Measurements from ENCODE around the gene C5orf58.

Gene C5orf58

DNA sequence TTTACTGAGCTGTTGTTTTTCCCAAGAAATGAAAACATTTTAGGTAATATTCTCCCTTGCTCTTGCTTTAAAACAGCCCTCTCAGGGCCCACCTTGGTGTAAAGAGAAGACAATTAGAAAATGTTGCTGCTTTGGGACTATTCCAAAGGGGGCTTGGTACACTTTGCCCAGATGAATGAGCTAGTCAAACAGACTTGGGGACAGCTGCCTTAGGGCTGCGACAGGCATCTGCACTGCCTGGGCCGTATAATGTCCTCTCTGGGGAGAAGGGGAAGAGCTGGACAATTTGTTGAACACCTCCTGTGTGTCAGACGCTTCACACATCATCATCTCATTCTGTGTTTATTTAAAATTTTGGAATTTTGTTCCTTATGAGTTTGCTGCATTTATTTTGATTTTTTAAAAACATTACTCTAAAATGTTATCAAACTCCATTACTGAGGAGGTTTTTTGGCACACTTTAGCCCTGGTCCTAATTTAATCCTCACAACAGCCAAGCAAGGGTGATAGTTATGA is 28.8 kb downstream of the C5orf58 start:
- DNase-seq: no peak

DNA sequence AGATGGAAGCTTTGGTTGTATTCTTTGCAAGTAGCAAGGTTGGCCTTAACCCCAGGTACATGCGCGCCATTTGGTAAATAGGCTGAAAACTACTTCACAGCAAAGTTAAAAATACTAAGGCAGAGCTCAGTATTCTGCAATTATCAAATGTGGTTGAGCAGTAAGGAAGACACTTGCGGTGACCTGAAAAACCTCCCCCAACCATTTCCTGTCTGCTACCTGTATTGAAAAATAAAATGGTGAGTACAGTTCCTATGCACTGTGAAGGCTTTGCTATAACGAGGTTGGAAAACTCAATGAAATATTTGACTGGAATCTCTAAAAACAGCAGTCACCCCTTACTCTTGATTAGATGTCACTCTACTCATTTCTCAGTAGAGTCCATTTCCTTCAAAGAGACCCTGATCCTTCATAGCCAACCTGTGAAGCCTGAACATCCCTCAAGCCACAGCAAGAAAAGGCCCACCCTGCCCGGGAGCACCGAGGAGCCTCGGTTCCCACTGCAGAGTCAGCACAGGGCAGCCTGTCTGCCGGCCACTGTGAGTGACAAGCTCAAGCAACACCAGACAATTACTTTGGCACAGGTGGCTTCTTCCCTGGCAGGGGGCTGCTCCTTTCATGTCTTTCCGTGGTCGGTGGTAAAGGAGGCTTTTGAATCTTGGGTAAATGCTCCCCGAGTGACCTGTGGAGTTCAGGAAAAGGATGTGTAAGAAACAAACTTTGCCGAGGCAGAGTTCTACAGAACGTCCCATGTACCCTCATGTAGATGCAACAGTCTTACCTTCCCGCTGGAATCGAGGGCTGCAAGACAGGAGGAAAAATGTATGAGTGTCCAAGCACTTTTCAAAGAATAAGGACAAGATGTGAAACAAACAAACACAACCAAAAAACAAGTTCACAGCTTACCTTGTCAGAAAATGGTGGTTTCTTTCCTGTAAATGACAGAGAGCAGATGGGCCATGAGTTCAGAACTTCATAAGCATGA is 29.6 kb downstream of the C5orf58 start:
- no peak for DNase-seq

DNA sequence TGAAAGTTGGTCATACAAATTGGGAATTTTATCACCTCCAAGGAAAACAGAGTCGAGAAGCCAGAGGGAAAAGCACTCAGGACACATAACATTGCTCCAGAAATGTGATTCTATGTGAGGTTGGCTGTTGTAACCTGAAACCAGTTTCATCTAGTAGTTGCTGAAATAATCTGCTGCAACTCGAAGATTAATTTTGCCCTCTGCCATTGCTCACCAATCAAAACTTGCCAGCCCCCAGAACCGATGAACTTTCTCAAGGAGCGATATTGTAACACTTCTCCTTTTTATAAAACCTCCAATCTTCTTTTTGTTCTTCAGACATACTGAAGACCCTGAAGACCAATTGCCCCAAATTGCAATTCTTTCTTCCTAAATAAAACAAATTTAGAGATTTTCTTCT is 31.1 kb downstream of the C5orf58 start:
- DNase-seq: no peak

GRCh38 chr5:170265522-170265921 is 32.7 kb downstream of the C5orf58 start:
- DNase-seq: no peak

DNA sequence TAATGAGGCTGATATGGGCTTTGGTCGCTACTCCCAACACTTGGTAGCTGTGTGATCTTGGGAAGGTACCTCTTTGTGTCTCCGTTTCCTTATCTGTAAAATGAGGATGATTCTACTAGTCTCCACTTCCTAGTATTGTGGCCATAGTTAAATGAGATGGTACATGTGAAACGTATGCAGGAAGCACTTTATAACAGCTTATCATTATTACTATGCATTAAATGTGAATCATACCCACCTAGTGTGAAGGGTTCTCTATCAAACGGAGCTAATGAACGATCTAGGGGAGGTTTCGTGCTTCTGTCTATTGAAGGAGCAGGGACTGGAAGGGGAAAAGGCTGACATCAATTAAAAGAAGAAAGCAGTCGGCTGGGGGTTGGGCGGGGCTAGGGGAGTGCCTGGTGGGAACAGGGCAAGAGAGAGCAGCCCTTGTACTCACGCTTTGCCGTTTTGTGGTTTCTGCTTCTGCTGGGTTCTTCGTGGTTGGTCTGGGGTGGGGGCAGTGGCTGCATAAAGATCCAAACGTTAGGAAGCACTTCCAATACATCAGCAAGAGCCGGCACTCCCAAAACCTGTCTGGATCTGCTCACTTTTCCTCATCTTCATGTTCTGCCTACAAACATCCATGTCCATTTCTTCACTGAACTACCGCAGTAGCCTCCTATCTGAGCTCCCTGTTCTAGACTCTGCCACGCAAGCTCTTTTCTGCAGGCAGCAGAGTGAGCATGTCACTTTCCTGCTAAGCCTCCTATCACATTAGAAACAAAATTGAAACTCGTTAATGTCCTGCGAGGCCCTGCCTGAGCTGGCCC is 34.0 kb downstream of the C5orf58 start:
- DNase-seq: no peak

GRCh38 chr5:170267431-170268152 is 34.8 kb downstream of the C5orf58 start:
- peak; percentile 28 for DNase-seq

- DNase-seq: no peak
Observed at GRCh38 chr5:170268153-170268689, 35.4 kb downstream of the C5orf58 start.

GRCh38 chr5:170268884-170269283 is 36.1 kb downstream of the C5orf58 start:
- DNase-seq: no peak

DNA sequence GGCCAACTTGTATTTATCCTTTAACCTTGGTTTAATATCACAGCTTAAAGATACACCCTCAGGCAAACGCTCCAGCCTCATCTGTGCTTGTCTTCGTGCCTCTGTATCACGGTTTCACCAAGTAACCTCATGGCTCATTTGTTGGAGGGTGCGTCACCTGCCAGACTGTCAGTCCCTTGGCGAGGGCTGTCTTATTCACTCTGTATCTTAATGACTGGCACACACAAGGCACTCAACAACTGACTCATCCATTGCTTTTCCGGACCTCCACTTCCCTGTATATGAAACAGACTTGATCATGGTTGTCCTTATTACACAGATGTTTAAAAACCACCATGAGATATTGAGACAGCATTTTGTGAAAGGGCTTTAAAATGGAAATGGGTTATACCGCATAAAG is 36.8 kb downstream of the C5orf58 start:
- no peak for DNase-seq

DNA sequence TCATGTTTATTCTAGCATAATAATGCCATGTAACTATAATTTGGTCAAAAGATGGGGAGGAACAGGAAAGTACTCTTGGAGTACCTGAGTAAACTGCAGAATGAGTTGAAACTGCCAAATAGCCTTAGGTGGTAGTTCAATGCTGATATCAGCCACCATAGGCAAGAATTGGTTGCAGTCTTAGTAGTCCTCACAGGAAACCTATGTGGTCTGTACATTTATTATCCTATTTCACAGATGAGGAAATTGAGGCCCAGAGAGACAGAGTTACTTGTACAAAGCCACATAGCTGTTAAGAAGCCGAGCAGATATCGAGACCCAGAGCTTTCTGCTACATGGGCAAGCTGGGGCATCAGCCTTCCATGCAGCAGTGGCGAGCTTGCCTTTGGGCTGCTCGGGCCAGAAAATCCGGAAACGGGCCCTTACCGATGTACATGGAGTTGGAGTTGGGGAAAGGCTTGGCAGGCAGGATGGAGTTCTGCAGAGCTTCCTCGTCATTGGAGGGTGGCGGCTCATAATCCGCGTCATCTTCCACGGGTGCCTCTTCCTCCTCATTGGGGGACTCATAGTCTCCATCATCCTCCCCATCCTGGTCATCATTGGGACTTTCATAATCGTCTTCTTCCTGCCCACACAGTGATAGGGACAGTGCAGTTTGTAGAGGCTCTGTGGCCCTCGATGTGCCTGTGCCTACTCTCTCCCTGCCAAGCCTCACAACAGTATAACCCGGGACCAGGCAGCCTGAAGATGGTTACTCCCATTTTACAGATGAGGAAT is 37.7 kb downstream of the C5orf58 start:
- DNase-seq: no peak

- no peak for DNase-seq
Observed at GRCh38 chr5:170273968-170274710, 41.4 kb downstream of the C5orf58 start.

DNA sequence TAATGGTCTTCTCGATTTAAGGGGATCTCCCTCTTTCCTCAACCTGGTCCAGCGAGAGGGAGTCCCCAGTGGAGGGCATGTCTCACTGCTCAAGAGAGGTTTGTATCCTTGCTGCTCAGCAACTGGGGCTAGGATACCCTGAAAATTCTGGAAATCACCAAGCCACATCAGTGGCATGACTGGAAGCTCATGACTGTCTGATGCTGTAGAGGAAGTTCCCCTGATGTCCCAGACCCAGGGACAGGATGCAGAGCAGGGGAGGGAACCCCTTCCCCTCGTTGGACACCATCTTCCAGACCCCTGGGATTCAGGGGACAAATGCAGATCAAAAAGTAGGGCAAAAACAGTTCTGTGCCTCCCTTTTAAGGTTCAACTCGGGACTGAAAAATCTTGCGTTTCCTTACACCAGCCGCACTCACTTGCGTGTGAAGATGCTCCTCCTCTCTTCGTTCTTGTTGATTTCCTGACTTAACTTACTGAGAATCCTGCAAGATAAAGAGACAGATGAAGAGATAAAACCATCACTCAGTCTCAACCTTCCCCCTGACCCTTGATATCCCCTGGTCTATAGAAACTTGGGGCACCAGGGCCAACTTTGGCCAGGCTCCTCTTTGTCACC is 42.7 kb downstream of the C5orf58 start:
- DNase-seq: no peak

GRCh38 chr5:170276140-170276539 is 43.4 kb downstream of the C5orf58 start:
- DNase-seq: no peak

GRCh38 chr5:170277867-170278281 is 45.1 kb downstream of the C5orf58 start:
- DNase-seq: no peak

- DNase-seq: peak; percentile 97
Observed at GRCh38 chr5:170278611-170279458, 46.0 kb downstream of the C5orf58 start.

- DNase-seq: no peak
Observed at GRCh38 chr5:170279459-170279817, 46.7 kb downstream of the C5orf58 start.

GRCh38 chr5:170280011-170280493 is 47.3 kb downstream of the C5orf58 start:
- no peak for DNase-seq

DNA sequence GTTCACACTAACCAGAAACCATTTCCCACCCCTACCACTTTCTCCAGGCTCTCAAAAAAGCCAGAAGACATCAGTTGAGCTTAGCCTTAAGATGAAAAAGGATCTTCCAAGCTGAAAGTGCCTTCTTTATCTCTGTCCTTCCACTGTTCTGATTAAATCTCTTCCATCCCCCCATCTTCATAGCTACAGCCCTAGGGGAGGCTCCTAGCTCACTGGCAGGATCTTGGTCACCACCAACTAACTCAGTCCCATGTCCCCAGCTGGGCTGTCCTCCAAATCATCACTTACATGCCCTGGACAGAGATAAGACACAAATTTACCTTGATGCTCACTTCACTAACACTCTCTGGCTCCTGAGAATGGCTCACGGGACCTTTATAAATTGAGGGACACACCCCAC is 50.5 kb downstream of the C5orf58 start:
- no peak for DNase-seq

DNA sequence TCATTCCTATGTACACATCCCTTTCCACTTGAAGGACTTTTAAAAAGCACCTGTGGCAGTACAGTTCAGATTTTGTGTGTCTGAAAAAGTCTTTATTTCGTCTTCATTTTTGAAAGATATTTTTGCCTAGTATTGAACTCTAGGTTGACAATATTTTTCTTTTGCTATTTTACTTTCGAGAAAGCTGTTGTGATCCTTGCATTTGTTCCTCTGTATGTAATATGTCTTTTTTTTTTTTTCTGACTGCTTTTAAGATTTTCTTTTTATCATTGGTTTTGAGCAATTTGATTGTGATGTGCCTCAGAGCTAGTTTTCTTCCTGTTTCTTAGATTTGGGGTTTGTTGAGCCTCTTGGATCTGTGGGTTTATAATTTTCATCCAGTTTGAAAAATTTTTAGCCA is 51.4 kb downstream of the C5orf58 start:
- DNase-seq: no peak

GRCh38 chr5:170285181-170285580 is 52.4 kb downstream of the C5orf58 start:
- no peak for DNase-seq

Data from NK-92 treated with Interleukin-12 subunit alpha and Interleukin-12 subunit beta, amount 100 ng/mL, for 24 hours (cell line).